CD8-positive, alpha-beta memory T cell (primary cell): ENCODE results near the gene PCED1B. TPM values are rescaled to one million over a fixed set of nuclear protein-coding genes. Genes with fewer than 3 reads are reported as not detected.

Source experiments
- CTCF ChIA-PET: fragments of 350-600 bp; sonication (Branson Sonifier 250); formaldehyde crosslinking; loops from one replicate; lab custom pipeline; 2021; ENCODE audit warnings: antibody characterized with exemption; lab: Charles Lee
- POLR2A ChIA-PET: fragments of 350-600 bp; sonication (Branson Sonifier 250); formaldehyde crosslinking; loops from one replicate; lab custom pipeline; 2021; ENCODE audit warnings: antibody characterized with exemption; lab: Charles Lee
- DNase-seq, 5 donors: peaks; one replicate each; pipeline versions ENCODE4 v3.0.0 to v3.0.0-alpha.2; 2020 to 2022; ENCODE audit warnings: mixed read lengths in 1 of 5
- H3K27ac ChIP-seq: one replicate; pipeline ENCODE4 v1.7.0; 2013; ENCODE audit warnings: low read depth, mild to moderate bottlenecking, low read length, moderate library complexity
- H3K27me3 ChIP-seq: 2 replicates; pipeline ENCODE4 v1.7.0; 2013; ENCODE audit warnings: low read length, mild to moderate bottlenecking; ENCODE audit not compliant: insufficient read depth, poor library complexity, severe bottlenecking
- H3K36me3 ChIP-seq: 2 replicates; pipeline ENCODE4 v1.7.0; 2013; ENCODE audit warnings: mild to moderate bottlenecking, low read length, moderate library complexity; ENCODE audit not compliant: insufficient read depth
- H3K4me1 ChIP-seq: 2 replicates; pipeline ENCODE4 v1.7.0; 2013; ENCODE audit warnings: mild to moderate bottlenecking, low read length, moderate library complexity; ENCODE audit not compliant: insufficient read depth
- H3K4me3 ChIP-seq: 2 replicates; pipeline ENCODE4 v1.7.0; 2013; ENCODE audit warnings: mild to moderate bottlenecking, low read length
- H3K9me3 ChIP-seq: 2 replicates; pipeline ENCODE4 v1.7.0; 2013; ENCODE audit warnings: mild to moderate bottlenecking, low read length
- H3K27ac Mint-ChIP-seq, 8 donors: one replicate each; pipeline ENCODE4 v1.8.0; 2020 to 2021; ENCODE audit warnings: mixed read lengths in 8 of 8, mild to moderate bottlenecking in 6 of 8, inconsistent platforms in 3 of 8, moderate library complexity in 3 of 8
- H3K27me3 Mint-ChIP-seq, 2 donors: one replicate each; pipeline ENCODE4 v1.8.0; 2020 to 2021; ENCODE audit warnings: mixed read lengths in 2 of 2, mild to moderate bottlenecking in 1 of 2, moderate library complexity in 1 of 2
- H3K36me3 Mint-ChIP-seq, 3 donors: one replicate each; pipeline ENCODE4 v1.8.0; 2020 to 2021; ENCODE audit warnings: mixed read lengths in 3 of 3, inconsistent platforms in 1 of 3, mild to moderate bottlenecking in 1 of 3
- H3K4me1 Mint-ChIP-seq, 3 donors: one replicate each; pipeline ENCODE4 v1.8.0; 2020 to 2021; ENCODE audit warnings: mixed read lengths in 3 of 3, inconsistent platforms in 1 of 3, mild to moderate bottlenecking in 1 of 3
- H3K4me3 Mint-ChIP-seq, 7 donors: one replicate each; pipeline ENCODE4 v1.8.0; 2020 to 2021; ENCODE audit warnings: mixed read lengths in 7 of 7, mild to moderate bottlenecking in 6 of 7, moderate library complexity in 4 of 7, inconsistent platforms in 2 of 7
- H3K9me3 Mint-ChIP-seq, 5 donors: one replicate each; pipeline ENCODE4 v1.8.0; 2020 to 2022; ENCODE audit warnings: mixed read lengths in 5 of 5, mild to moderate bottlenecking in 3 of 5, moderate library complexity in 2 of 5, inconsistent platforms in 1 of 5
- polyA plus RNA-seq: library from polyadenylated mRNA; unstranded; fragments of 300-500 nt; fragmentation: Illumina TruSeq; gene quantifications from one replicate; pipeline ENCODE4 v1.2.3, GENCODE V29; 2021
- total RNA-seq, 2 experiments: library from RNA; stranded (reverse); gene quantifications; one replicate each; pipeline ENCODE4 v1.2.3, GENCODE V29; 2021

Gene PCED1B
- total and polyA plus RNA-seq, 3 experiments from 2014 or later = 52.8 to 73.3 (median 56.9) TPM

DNA sequence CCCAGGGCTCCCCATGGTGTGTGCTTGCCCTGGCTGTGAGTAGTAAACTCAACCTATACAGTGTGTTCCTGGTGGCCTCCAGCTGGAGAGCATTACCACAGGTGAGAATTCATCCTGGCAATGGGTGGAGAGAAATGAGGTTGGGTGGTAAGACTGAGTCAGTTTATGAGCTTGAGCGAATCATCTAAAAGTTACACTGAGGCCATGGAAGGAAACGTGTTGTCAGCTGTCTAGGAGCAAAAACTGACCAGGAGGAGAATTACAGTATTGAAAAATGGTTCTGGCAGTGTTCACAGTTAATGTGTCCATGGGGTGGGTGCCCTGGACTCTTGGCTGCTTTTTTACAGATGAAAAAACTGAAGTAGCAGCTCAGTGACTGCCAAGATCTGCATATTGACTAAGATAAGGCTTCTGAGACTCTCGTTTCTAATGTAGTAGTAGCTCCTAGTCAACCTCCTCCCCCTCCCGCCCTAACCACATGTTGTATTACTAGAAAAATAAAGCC, 202.3 kb downstream of the PCED1B start:
- Mint-ChIP-seq H3K27ac (peak overlapping the region in 1 of 8 donors; percentile 39), H3K36me3 (peaks cover 0 to 3% (median 0%) of the 10 kb centered on the region in 3 donors), H3K9me3 (no peaks in the 10 kb centered on the region), H3K4me3 (no peak overlapping the region), H3K27me3 (no peaks in the 10 kb centered on the region), H3K4me1 (peaks cover 17 to 25% (median 21%) of the 10 kb centered on the region in 3 donors)
- H3K4me1 ChIP-seq = peaks cover 30% of the 10 kb centered on the region
- ChIA-PET POLR2A (interaction anchor here (0.6 kb wide), 1 partner anchor 70 kb away, joined by 12 read pairs; no protein-coding TSS in a partner anchor), CTCF (interaction anchor here (1.1 kb wide), 1 partner anchor 116 kb away, joined by 3 read pairs; no protein-coding TSS in a partner anchor)
- H3K9me3 ChIP-seq = no peaks in the 10 kb centered on the region
- no peak overlapping the region for H3K27ac ChIP-seq
- H3K4me3 ChIP-seq = no peak overlapping the region
- DNase-seq = no peak
- no peaks in the 10 kb centered on the region for H3K27me3 ChIP-seq
- H3K36me3 ChIP-seq = no peaks in the 10 kb centered on the region

DNA sequence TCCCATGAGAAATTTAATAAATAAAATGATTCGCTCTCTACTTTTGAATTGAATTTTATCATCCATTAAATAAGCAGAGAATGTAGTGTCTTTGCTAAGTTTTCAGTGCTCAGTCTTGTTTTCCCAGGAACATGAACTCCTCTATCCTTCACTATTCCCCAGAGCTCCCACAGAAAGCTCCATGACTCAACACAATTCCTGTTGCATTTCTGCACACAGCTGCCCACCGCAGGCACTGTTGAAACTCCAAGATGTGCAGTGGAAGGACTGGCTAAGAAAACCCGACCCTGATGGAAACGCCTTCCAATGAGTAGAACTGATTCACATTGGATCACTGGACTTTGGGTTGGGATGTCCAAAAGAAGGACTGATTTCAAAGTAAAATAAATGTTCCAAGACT, 202.8 kb downstream of the PCED1B start:
- Mint-ChIP-seq H3K4me3 (no peak overlapping the region), H3K9me3 (no peaks in the 10 kb centered on the region), H3K4me1 (peaks cover 13 to 20% (median 16%) of the 10 kb centered on the region in 3 donors), H3K27me3 (no peaks in the 10 kb centered on the region), H3K36me3 (peaks cover 0 to 3% (median 0%) of the 10 kb centered on the region in 3 donors), H3K27ac (no peak overlapping the region)
- Histone ChIP-seq H3K4me3 (no peak overlapping the region), H3K27ac (no peak overlapping the region), H3K9me3 (no peaks in the 10 kb centered on the region), H3K36me3 (no peaks in the 10 kb centered on the region), H3K27me3 (no peaks in the 10 kb centered on the region), H3K4me1 (peaks cover 25% of the 10 kb centered on the region)
- no peak for DNase-seq
- CTCF ChIA-PET = interaction anchor here (1.1 kb wide), 1 partner anchor 116 kb away, joined by 3 read pairs; no protein-coding TSS in a partner anchor
- POLR2A ChIA-PET = interaction anchor here (0.6 kb wide), 1 partner anchor 71 kb away, joined by 12 read pairs; no protein-coding TSS in a partner anchor

Other genes with a start within 250 kb of the PCED1B start
- 10 to 100 TPM; 16.2 to 16.6 TPM for gene AMIGO2, start 338 bp downstream of the PCED1B start, total RNA-seq
- gene AMIGO2, start 338 bp downstream of the PCED1B start, polyA plus RNA-seq = 23.7 TPM